ENCODE results near the gene LAMB4.

The LAMB4 gene

GRCh38 chr7:108144931-108145330, 14.8 kb upstream of the LAMB4 start:
- Histone ChIP-seq H3K9me3 (no peaks in the 10 kb centered on the region), H3K4me3 (ENCODE audit: low read depth, low read length) (no peak overlapping the region), H3K4me1 (peaks cover 9% of the 10 kb centered on the region), H3K36me3 (peaks cover 10% of the 10 kb centered on the region), H3K27me3 (no peaks in the 10 kb centered on the region)
- TF ChIP-seq, protein P1, sequence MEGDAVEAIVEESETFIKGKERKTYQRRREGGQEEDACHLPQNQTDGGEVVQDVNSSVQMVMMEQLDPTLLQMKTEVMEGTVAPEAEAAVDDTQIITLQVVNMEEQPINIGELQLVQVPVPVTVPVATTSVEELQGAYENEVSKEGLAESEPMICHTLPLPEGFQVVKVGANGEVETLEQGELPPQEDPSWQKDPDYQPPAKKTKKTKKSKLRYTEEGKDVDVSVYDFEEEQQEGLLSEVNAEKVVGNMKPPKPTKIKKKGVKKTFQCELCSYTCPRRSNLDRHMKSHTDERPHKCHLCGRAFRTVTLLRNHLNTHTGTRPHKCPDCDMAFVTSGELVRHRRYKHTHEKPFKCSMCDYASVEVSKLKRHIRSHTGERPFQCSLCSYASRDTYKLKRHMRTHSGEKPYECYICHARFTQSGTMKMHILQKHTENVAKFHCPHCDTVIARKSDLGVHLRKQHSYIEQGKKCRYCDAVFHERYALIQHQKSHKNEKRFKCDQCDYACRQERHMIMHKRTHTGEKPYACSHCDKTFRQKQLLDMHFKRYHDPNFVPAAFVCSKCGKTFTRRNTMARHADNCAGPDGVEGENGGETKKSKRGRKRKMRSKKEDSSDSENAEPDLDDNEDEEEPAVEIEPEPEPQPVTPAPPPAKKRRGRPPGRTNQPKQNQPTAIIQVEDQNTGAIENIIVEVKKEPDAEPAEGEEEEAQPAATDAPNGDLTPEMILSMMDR (IDR thresholded peaks at IDR 0.05; ENCODE audit: low read depth, low read length) = no peak
- no peak for DNase-seq

DNA sequence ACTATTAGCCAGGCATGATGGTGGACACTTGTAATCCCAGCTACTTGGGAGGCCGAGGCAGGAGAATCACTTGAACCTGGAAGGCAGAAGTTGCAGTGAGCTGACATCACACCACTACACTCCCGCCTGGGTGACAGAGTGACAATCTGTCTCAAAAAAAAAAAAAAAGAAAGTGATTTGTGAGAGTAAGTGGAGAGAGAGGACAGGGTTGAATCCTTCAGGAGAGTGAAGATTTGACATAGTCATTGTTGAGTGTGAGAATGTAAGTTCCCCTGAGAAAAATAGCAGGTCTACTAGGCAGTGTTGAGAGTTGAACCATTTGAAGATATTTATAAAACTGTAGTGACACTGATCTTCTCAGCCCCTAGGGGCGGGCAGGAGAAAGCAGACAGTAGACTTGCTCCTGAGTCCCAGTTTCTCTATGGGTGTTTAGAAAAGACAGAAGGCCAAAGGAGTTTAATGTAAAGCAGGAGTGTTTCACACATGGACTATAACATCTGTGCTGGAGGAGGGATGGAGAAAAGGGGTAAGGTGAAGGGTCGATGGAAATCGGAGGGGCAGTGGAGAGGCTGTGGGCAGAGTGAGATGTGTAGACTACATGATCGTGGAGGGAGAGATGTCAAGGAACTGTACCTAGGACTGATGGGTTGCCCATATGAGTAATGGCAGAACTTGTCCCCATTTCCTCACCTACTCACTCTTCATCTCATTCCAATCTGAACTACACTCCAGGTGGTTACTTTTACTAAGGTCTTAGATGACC, 13.7 kb upstream of the LAMB4 start:
- Histone ChIP-seq H3K4me1 (peaks cover 13% of the 10 kb centered on the region), H3K9me3 (no peaks in the 10 kb centered on the region), H3K36me3 (no peaks in the 10 kb centered on the region; the same call in 1 of the 2 replicates), H3K27me3 (no peaks in the 10 kb centered on the region), H3K4me3 (ENCODE audit: low read depth, low read length) (no peak overlapping the region)
- TF ChIP-seq, protein P1 (IDR thresholded peaks at IDR 0.05; ENCODE audit: low read depth, low read length) = no peak
- DNase-seq = no peak

DNA sequence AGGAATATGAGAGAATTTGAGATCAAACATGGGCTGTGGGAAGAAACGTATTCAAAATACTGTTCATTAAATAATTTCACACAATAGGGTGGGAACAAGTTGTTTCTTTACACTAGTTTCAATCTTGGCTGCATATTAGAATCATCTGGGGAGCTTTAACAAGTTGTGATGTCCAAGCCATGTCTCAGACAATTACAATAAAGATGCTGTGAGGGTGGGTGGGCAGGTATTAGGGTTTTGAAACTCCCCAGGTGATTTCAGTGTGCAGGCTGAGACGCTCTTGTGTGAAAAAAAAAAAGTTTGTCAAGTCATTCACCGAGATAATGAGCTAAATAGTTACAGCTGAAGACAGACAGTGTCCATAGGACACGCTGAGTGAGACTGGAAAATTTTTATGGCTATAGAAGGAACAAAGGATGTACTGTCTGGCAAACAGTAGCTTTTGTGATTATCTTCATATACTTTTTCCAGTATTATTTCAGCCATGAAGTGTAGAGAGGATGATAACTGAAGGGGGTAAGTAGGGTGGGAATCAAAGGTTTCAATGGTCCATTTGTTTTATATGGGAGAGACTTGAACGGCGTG, 12.6 kb upstream of the LAMB4 start:
- Histone ChIP-seq H3K27me3 (no peaks in the 10 kb centered on the region), H3K4me3 (ENCODE audit: low read depth, low read length) (no peak overlapping the region), H3K4me1 (peaks cover 13% of the 10 kb centered on the region), H3K36me3 (no peaks in the 10 kb centered on the region; the same call in 1 of the 2 replicates), H3K9me3 (no peaks in the 10 kb centered on the region)
- TF ChIP-seq, protein P1 (IDR thresholded peaks at IDR 0.05; ENCODE audit: low read depth, low read length) = no peak
- no peak for DNase-seq

- no peak for DNase-seq
- no peak overlapping the region for H3K4me3 ChIP-seq (ENCODE audit: low read depth, low read length)
- H3K36me3 ChIP-seq = no peaks in the 10 kb centered on the region; the same call in 1 of the 2 replicates
- peaks cover 13% of the 10 kb centered on the region for H3K4me1 ChIP-seq
- no peaks in the 10 kb centered on the region for H3K27me3 ChIP-seq
- TF ChIP-seq, protein P1 (IDR thresholded peaks at IDR 0.05; ENCODE audit: low read depth, low read length) = no peak
- H3K9me3 ChIP-seq = no peaks in the 10 kb centered on the region
Measured at GRCh38 chr7:108142180-108142579, 12.0 kb upstream of the LAMB4 start.

GRCh38 chr7:108140671-108141070, 10.5 kb upstream of the LAMB4 start:
- no peak for DNase-seq
- Histone ChIP-seq H3K27me3 (no peaks in the 10 kb centered on the region), H3K4me3 (ENCODE audit: low read depth, low read length) (no peak overlapping the region), H3K4me1 (peaks cover 4% of the 10 kb centered on the region), H3K9me3 (no peaks in the 10 kb centered on the region), H3K36me3 (no peaks in the 10 kb centered on the region; the same call in 1 of the 2 replicates)
- TF ChIP-seq, protein P1 (IDR thresholded peaks at IDR 0.05; ENCODE audit: low read depth, low read length) = no peak

DNA sequence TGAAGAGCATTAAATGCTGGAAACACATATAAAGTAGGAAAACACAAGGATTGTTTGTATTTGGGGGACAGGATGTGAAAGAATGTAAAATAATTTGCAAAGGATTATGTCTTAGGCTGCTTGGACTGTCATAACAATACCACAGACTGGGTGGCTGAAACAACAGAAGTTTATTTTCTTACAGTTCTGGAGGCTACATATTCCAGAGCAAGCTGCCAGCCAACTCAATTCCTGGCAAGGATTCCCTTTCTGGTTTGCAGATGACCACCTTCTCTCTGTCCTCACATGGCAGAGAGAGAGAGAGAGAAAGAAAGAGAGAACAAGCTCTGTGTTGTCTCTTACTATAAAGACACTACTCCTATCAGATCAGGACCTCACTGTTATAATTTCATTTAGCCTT, 8.8 kb upstream of the LAMB4 start:
- TF ChIP-seq, protein P1 (IDR thresholded peaks at IDR 0.05; ENCODE audit: low read depth, low read length) = no peak
- H3K27me3 ChIP-seq = no peaks in the 10 kb centered on the region

More for the DNA sequence above, 8.8 kb upstream of the LAMB4 start:
- no peaks in the 10 kb centered on the region for H3K9me3 ChIP-seq
- H3K4me1 ChIP-seq = peaks cover 4% of the 10 kb centered on the region
- H3K4me3 ChIP-seq (ENCODE audit: low read depth, low read length) = no peak overlapping the region
- DNase-seq = no peak
- H3K36me3 ChIP-seq = no peaks in the 10 kb centered on the region
